Karpas-422 (cell line): ENCODE measurements around the gene COX7B2. TPM values are rescaled to one million over a fixed set of nuclear protein-coding genes. Genes with fewer than 3 reads are reported as not detected.

Source experiments
- DNase-seq: peaks from one replicate; pipeline ENCODE4 v3.0.0-alpha.2; 2015
- H2AFZ ChIP-seq: fragments of 200-600 bp; sonication (generic); 2 replicates; pipeline ENCODE4 v1.6.1; 2014; ENCODE audit warnings: antibody characterized with exemption, low read length, mixed read lengths
- H3K27ac ChIP-seq: fragments of 200-600 bp; sonication (generic); 2 replicates; pipeline ENCODE4 v1.5.1; 2014; ENCODE audit warnings: mild to moderate bottlenecking, low read length, moderate library complexity
- H3K27me3 ChIP-seq: fragments of 200-600 bp; sonication (generic); 2 replicates; pipeline ENCODE4 v1.6.1; 2014; ENCODE audit warnings: low read length, mixed read lengths
- H3K36me3 ChIP-seq: fragments of 200-600 bp; sonication (generic); 2 replicates; pipeline ENCODE4 v1.6.1; 2014; ENCODE audit warnings: low read length, mixed read lengths; ENCODE audit not compliant: insufficient read depth
- H3K4me1 ChIP-seq: fragments of 200-600 bp; sonication (generic); 2 replicates; pipeline ENCODE4 v1.6.1; 2014; ENCODE audit warnings: mild to moderate bottlenecking, low read length, mixed read lengths
- H3K4me2 ChIP-seq: fragments of 200-600 bp; sonication (generic); 2 replicates; pipeline ENCODE4 v1.6.1; 2014; ENCODE audit warnings: low read length, low read depth, mild to moderate bottlenecking; ENCODE audit not compliant: poor library complexity, severe bottlenecking
- H3K4me3 ChIP-seq: fragments of 200-600 bp; sonication (generic); 2 replicates; pipeline ENCODE4 v1.5.1; 2014; ENCODE audit warnings: mild to moderate bottlenecking, antibody characterized with exemption, low read length, mixed read lengths
- H3K79me2 ChIP-seq: fragments of 200-600 bp; sonication (generic); 2 replicates; pipeline ENCODE4 v1.6.1; 2014; ENCODE audit warnings: mild to moderate bottlenecking, low read length, mixed read lengths
- H3K9ac ChIP-seq: fragments of 200-600 bp; sonication (generic); 2 replicates; pipeline ENCODE4 v1.6.0; 2014; ENCODE audit warnings: low read length
- H3K9me2 ChIP-seq: fragments of 200-600 bp; sonication (generic), shearing (Covaris generic); replicated peaks from 2 replicates; pipeline ENCODE4 v1.6.0; 2014; ENCODE audit warnings: mild to moderate bottlenecking, low read length, moderate library complexity; ENCODE audit not compliant: insufficient read depth
- H3K9me3 ChIP-seq: fragments of 300-700, 200-600 bp; sonication (generic); 2 replicates; pipeline ENCODE4 v1.6.1; 2014; ENCODE audit warnings: low read length, mixed read lengths
- H4K20me1 ChIP-seq: fragments of 200-600 bp; sonication (generic); 2 replicates; pipeline ENCODE4 v1.6.1; 2014; ENCODE audit warnings: mild to moderate bottlenecking, antibody characterized with exemption, low read length, low read depth; ENCODE audit not compliant: insufficient read depth
- total RNA-seq: library from RNA; depleted of rRNA; stranded (reverse); fragments of >200 nt; shearing (Covaris generic); gene quantifications from 2 replicates; pipeline ENCODE4 v1.2.3, GENCODE V29; 2014; ENCODE audit warnings: low replicate concordance

The COX7B2 gene
- total RNA-seq, 1 experiment from 2014 or later = not detected

DNA sequence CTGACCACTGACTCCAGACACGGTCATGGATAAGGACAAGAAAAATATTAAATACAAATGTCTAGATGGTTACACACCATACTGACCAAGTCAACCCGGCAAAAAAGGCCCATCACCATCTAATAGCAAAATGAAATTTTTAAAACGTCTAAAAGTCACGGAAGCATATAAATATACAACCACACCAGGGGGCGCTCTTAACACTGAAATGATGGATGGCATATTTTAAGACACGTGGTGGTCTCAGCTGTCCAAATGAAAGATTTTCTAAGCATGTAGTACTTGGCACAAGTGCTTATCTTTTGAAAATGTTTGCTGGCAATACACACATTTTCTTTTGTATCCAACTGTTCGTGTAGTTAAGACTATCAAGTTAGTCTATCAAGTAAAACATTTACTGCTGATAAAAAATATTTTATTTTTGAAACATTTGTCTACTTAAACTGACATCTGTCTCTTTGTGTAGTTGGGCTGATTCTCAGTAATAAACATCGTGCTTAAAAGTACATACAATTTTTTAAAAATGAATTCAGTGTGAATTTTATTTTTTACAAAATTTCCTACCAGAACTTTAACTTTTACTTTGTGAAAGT lies 64.6 kb downstream of the COX7B2 start:
- Histone ChIP-seq H3K9ac (no peak overlapping the region), H3K27ac (no peak overlapping the region), H3K4me1 (no peaks in the 10 kb centered on the region), H3K4me2 (no peak overlapping the region), H4K20me1 (no peaks in the 10 kb centered on the region), H3K27me3 (no peaks in the 10 kb centered on the region), H3K79me2 (no peaks in the 10 kb centered on the region), H3K9me3 (no peaks in the 10 kb centered on the region), H3K9me2 (no peaks in the 10 kb centered on the region), H3K36me3 (no peaks in the 10 kb centered on the region), H3K4me3 (no peak overlapping the region), H2AFZ (no peak overlapping the region)
- DNase-seq = peak; percentile 87

DNA sequence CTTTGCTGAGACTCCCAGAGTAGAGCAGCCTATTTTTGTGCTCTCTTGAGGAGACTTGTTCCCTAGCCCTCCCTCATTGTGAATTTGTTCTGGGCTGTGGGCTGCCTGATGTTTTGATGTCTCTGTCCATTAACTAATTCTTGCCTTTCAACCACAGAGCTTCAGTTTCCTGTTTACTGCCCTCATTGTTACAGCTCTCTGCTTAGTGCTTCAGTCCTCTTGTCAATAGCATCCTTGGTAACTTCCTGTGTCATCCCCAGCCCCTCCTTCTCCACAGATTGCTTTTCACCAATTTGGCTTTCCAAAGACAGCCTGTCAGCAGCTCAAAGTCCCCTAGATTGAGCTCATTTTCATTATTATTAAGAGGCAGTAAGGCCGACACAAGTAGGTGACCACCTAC lies 69.9 kb downstream of the COX7B2 start:
- Histone ChIP-seq H3K4me2 (no peak overlapping the region), H3K4me3 (no peak overlapping the region), H3K9me3 (no peaks in the 10 kb centered on the region), H4K20me1 (no peaks in the 10 kb centered on the region), H3K27me3 (no peaks in the 10 kb centered on the region), H3K36me3 (no peaks in the 10 kb centered on the region), H3K27ac (no peak overlapping the region), H3K9ac (no peak overlapping the region), H3K79me2 (no peaks in the 10 kb centered on the region), H3K9me2 (no peaks in the 10 kb centered on the region), H2AFZ (no peak overlapping the region), H3K4me1 (no peaks in the 10 kb centered on the region)
- DNase-seq = peak; percentile 34

DNA sequence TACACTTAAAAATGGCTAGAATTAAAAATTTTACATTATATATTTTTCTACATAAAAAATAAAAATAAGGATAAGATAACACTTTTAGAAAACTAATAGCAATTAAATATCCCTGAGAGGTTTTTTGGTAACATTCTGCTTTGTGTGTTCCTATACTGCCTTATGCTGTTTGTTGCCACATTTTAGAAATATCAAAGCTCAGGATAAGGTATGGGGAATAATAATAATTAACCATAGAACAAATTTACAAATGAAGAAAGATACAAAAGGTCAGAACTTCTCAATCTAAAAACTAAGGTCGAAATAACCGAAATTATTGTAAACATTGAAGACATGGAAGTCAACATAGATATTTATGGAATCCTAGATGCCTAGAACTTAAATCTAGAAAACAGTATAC lies 71.4 kb downstream of the COX7B2 start:
- Histone ChIP-seq H3K27ac (no peak overlapping the region), H3K9ac (no peak overlapping the region), H3K9me2 (no peaks in the 10 kb centered on the region), H4K20me1 (no peaks in the 10 kb centered on the region), H2AFZ (no peak overlapping the region), H3K4me3 (no peak overlapping the region), H3K79me2 (no peaks in the 10 kb centered on the region), H3K36me3 (no peaks in the 10 kb centered on the region), H3K4me1 (no peaks in the 10 kb centered on the region), H3K27me3 (no peaks in the 10 kb centered on the region), H3K9me3 (no peaks in the 10 kb centered on the region), H3K4me2 (no peak overlapping the region)
- no peak for DNase-seq

DNA sequence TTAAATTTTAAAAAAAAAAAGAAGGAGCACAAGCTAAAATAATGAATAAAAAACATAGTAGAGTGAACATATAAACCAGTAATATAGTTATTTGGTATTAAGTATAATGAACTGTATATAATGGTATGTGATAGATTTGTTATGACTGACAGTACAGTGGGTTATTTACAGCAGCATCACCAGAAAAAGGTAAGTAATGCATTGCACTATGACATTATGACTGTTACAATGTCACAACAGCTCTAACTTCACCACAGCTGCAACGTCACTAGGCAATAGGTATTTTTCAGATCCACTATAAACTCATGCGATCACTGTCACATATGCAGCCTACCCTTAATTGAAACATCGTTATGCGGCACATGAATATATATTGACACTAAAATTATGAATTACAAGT lies 72.5 kb downstream of the COX7B2 start:
- no peak overlapping the region for H3K4me2 ChIP-seq
- no peaks in the 10 kb centered on the region for H3K9me3 ChIP-seq
- no peak overlapping the region for H3K4me3 ChIP-seq
- H3K27me3 ChIP-seq = no peaks in the 10 kb centered on the region
- no peak overlapping the region for H2AFZ ChIP-seq
- H3K36me3 ChIP-seq = no peaks in the 10 kb centered on the region
- no peak overlapping the region for H3K27ac ChIP-seq
- no peaks in the 10 kb centered on the region for H3K4me1 ChIP-seq
- no peak overlapping the region for H3K9ac ChIP-seq
- no peaks in the 10 kb centered on the region for H3K79me2 ChIP-seq
- H4K20me1 ChIP-seq = no peaks in the 10 kb centered on the region
- H3K9me2 ChIP-seq = no peaks in the 10 kb centered on the region
- DNase-seq = peak; percentile 11

DNA sequence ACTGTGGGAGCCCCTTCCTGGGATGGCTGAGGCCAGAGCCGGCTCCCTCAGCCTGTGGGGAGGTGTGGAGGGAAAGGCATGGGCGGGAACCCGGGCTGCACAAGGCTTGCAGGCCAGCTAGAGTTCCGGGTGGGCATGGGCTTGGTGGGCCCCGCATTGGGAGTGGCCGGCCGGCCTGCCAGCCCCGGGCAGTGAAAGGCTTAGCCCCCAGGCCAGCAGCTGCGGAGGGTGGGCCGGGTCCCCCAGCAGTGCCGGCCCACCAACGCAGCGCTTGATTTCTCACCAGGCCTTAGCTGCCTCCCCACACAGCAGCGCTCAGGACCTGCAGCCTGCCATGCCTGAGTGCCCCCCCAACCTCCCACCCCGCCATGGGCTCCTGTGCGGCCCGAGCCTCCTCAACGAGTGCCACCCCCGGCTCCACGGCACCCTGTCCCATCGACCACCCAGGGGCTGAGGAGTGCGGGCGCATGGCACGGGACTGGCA lies 78.0 kb downstream of the COX7B2 start:
- no peak overlapping the region for H2AFZ ChIP-seq
- H4K20me1 ChIP-seq = no peaks in the 10 kb centered on the region
- H3K79me2 ChIP-seq = no peaks in the 10 kb centered on the region
- H3K4me2 ChIP-seq = no peak overlapping the region
- DNase-seq = peak; percentile 10
- H3K36me3 ChIP-seq = no peaks in the 10 kb centered on the region
- H3K27me3 ChIP-seq = no peaks in the 10 kb centered on the region
- H3K4me3 ChIP-seq = no peak overlapping the region
- H3K27ac ChIP-seq = no peak overlapping the region
- peaks cover 2% of the 10 kb centered on the region; the same call in 1 of the 2 replicates for H3K9me3 ChIP-seq
- no peaks in the 10 kb centered on the region for H3K4me1 ChIP-seq
- no peak overlapping the region for H3K9ac ChIP-seq
- no peaks in the 10 kb centered on the region; the same call in 1 of the 2 replicates for H3K9me2 ChIP-seq

DNA sequence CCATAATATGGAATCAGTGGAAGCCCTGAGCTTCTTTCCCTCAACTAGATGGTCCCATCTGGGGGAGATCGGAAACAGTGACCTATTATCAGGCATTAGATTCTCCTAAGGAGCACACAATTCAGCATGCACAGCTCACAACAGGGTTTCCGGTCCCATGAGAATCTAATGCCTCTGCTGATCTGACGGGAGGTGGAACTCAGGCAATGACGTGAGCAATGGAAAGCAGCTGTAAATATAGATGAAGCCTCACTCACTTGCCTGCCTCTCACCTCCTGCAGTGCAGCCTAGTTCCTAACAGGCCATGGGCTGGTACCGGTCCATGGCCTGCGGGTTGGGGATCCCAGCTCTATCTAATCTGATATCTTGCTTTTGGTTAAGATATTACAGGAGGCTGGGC lies 88.9 kb downstream of the COX7B2 start:
- H3K9me2 ChIP-seq = no peaks in the 10 kb centered on the region
- no peak overlapping the region for H3K4me3 ChIP-seq
- no peak overlapping the region for H2AFZ ChIP-seq
- no peaks in the 10 kb centered on the region for H3K79me2 ChIP-seq
- no peaks in the 10 kb centered on the region for H3K27me3 ChIP-seq
- no peaks in the 10 kb centered on the region for H3K36me3 ChIP-seq
- H3K4me1 ChIP-seq = no peaks in the 10 kb centered on the region
- H3K4me2 ChIP-seq = no peak overlapping the region
- H4K20me1 ChIP-seq = no peaks in the 10 kb centered on the region
- no peak overlapping the region for H3K27ac ChIP-seq
- no peaks in the 10 kb centered on the region for H3K9me3 ChIP-seq
- H3K9ac ChIP-seq = no peak overlapping the region
- DNase-seq = no peak

DNA sequence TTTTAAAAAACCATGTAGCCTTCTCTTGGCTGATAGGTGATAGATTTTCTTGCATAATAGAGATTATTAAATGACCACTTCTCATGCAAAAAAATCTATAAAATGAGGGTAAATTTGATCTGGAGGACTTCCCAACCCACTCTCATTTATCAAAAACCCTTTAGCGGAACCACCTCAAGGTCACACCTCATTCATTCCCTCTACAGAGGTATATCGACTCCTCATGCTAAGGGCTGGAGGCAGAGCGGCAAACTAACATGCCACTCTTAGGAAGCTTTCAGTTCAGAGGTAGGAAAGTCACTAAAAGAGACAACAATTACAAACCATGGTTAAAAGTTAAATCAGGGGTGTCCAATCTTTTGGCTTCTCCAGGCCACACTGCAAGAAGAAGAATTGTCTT lies 90.0 kb downstream of the COX7B2 start:
- Histone ChIP-seq H3K9ac (no peak overlapping the region), H3K4me2 (no peak overlapping the region), H3K9me2 (no peaks in the 10 kb centered on the region), H3K27ac (no peak overlapping the region), H3K9me3 (no peaks in the 10 kb centered on the region), H3K4me1 (no peaks in the 10 kb centered on the region), H3K79me2 (no peaks in the 10 kb centered on the region), H4K20me1 (no peaks in the 10 kb centered on the region), H3K4me3 (no peak overlapping the region), H2AFZ (no peak overlapping the region), H3K36me3 (no peaks in the 10 kb centered on the region), H3K27me3 (no peaks in the 10 kb centered on the region)
- no peak for DNase-seq

DNA sequence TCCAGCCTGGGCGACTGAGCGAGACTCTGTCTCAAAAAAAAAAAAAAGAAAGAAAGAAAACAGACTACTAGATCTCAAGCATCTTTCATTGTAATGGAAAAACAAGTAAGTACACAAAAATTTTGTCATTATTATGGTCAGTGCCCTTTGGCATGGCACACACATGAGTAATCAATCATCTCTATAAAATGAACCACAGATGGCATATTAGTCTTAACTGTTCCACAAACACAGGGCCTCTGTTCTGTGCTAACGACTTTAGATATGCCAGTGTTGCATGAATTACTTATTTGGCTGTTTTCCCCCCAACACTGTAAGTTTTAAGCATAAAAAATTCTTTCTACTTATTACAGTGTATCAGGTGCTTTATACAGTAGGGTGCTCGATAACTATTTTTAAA lies 90.4 kb downstream of the COX7B2 start:
- no peak for DNase-seq
- Histone ChIP-seq H3K36me3 (no peaks in the 10 kb centered on the region), H3K9me3 (no peaks in the 10 kb centered on the region), H3K79me2 (no peaks in the 10 kb centered on the region), H3K27me3 (no peaks in the 10 kb centered on the region), H3K27ac (no peak overlapping the region), H3K4me2 (no peak overlapping the region), H3K4me3 (no peak overlapping the region), H3K4me1 (no peaks in the 10 kb centered on the region), H3K9me2 (no peaks in the 10 kb centered on the region), H2AFZ (no peak overlapping the region), H3K9ac (no peak overlapping the region), H4K20me1 (no peaks in the 10 kb centered on the region)
